ENCODE data around the gene OOEP.
"Not testable (repeated sequence)": the region's sequence is repeated elsewhere in the genome, so short reads cannot be mapped to it uniquely, and the experiment has no call there.

The OOEP gene

GRCh38 chr6:73394577-73395354 lies 25.1 kb upstream of the OOEP start, which contains the start of gene DDX43:
TSS of gene DDX43 (plus strand) at chr6:73394828. CDS start at chr6:73394906, 78 bp downstream.
- no peak within 1 kb of the TSS for H3K4me3 ChIP-seq (ENCODE audit: insufficient read depth, low read length, poor library complexity, severe bottlenecking)
- no peak for TF ChIP-seq CTCF (IDR thresholded peaks at IDR 0.05; ENCODE audit: insufficient read depth, low read length, poor library complexity, severe bottlenecking)
- TF ChIP-seq EZH2phosphoT487 (conservative IDR thresholded peaks at IDR 0.05; ENCODE audit: low read length): no peak

GRCh38 chr6:73393278-73393677 lies 23.6 kb upstream of the OOEP start:
- TF ChIP-seq CTCF (IDR thresholded peaks at IDR 0.05; ENCODE audit: insufficient read depth, low read length, poor library complexity, severe bottlenecking) (no peak), EZH2phosphoT487 (conservative IDR thresholded peaks at IDR 0.05; ENCODE audit: low read length) (no peak)
- Histone ChIP-seq H3K27me3 (ENCODE audit: low read length) (no peaks in the 10 kb centered on the region), H3K36me3 (ENCODE audit: low read length) (no peaks in the 10 kb centered on the region), H3K9me2 (replicated peaks; ENCODE audit: insufficient read depth, low read length) (no peaks in the 10 kb centered on the region), H3F3A (ENCODE audit: insufficient read depth) (no peaks in the 10 kb centered on the region), H4K20me1 (ENCODE audit: low read depth, low read length) (no peaks in the 10 kb centered on the region), H3K4me2 (ENCODE audit: low read depth, low read length, poor library complexity, severe bottlenecking) (no peak overlapping the region), H3K4me3 (ENCODE audit: insufficient read depth, low read length, poor library complexity, severe bottlenecking) (no peak overlapping the region), H3K9me3 (ENCODE audit: insufficient read depth, low read length) (no peaks in the 10 kb centered on the region), H3K79me2 (ENCODE audit: insufficient read depth, low read length) (no peaks in the 10 kb centered on the region), H3K27ac (ENCODE audit: low read depth, low read length) (no peak overlapping the region), H3K9ac (ENCODE audit: low read length) (no peak overlapping the region), H2AFZ (ENCODE audit: low read depth, low read length, severe bottlenecking) (no peak overlapping the region)

More at GRCh38 chr6:73394577-73395354, 25.1 kb upstream of the OOEP start, which contains the start of gene DDX43:
- Histone ChIP-seq H3K27me3 (ENCODE audit: low read length) (no peaks in the 10 kb centered on the region), H4K20me1 (ENCODE audit: low read depth, low read length) (no peaks in the 10 kb centered on the region), H2AFZ (ENCODE audit: low read depth, low read length, severe bottlenecking) (no peak within 1 kb of the TSS), H3K9me2 (replicated peaks; ENCODE audit: insufficient read depth, low read length) (no peaks in the 10 kb centered on the region), H3K36me3 (ENCODE audit: low read length) (no peaks in the 10 kb centered on the region), H3F3A (ENCODE audit: insufficient read depth) (no peaks in the 10 kb centered on the region), H3K4me2 (ENCODE audit: low read depth, low read length, poor library complexity, severe bottlenecking) (no peak within 1 kb of the TSS), H3K79me2 (ENCODE audit: insufficient read depth, low read length) (no peaks in the 10 kb centered on the region), H3K9ac (ENCODE audit: low read length) (no peak within 1 kb of the TSS), H3K9me3 (ENCODE audit: insufficient read depth, low read length) (no peaks in the 10 kb centered on the region), H3K27ac (ENCODE audit: low read depth, low read length) (no peak within 1 kb of the TSS)

DNA sequence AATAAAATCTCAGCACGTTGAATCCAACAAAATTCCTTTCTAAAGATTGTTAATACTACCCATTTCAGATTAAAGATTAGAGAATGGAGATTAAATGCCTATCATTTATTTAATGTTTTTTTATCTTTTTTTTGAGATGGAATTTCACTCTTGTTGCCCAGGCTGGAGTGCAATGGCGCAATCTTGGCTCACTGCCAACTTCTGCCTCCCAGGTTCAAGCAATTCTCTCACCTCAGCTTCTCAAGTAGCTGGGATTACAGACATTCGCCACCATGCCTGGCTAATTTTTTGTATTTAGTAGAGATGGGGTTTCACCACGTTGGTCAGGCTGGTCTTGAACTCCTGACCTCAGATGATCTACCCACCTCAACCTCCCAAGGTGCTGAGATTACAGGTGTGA lies 22.5 kb upstream of the OOEP start:
- H3K27ac ChIP-seq (ENCODE audit: low read depth, low read length); H3K36me3 ChIP-seq (ENCODE audit: low read length); H2AFZ ChIP-seq (ENCODE audit: low read depth, low read length, severe bottlenecking); H3K9ac ChIP-seq (ENCODE audit: low read length); H3K27me3 ChIP-seq (ENCODE audit: low read length); H3K4me3 ChIP-seq (ENCODE audit: insufficient read depth, low read length, poor library complexity, severe bottlenecking); H4K20me1 ChIP-seq (ENCODE audit: low read depth, low read length); H3K9me3 ChIP-seq (ENCODE audit: insufficient read depth, low read length); H3K79me2 ChIP-seq (ENCODE audit: insufficient read depth, low read length); H3K4me2 ChIP-seq (ENCODE audit: low read depth, low read length, poor library complexity, severe bottlenecking); H3K9me2 ChIP-seq (replicated peaks; ENCODE audit: insufficient read depth, low read length); H3F3A ChIP-seq (ENCODE audit: insufficient read depth): not testable (repeated sequence)

DNA sequence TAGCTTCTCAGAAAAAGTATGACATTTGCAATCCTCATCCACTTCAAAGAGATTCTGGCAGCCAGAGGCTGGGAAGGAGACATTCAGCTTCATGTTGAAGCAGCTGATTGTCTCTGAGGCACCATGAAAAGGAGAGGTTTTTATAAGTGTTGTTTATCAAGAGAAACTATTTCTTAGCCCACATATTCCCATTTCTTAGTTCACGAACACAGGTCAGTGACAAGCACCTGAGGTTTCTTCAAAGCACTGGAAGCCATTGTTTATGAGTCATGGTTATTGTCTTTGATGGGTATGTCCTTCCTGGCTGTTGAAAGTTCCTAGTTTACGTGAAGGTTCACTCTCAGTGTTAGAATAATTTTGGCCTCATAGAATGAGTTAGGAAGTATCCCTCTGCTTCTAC lies 22.0 kb upstream of the OOEP start:
- no peak overlapping the region for H3K9ac ChIP-seq (ENCODE audit: low read length)
- no peaks in the 10 kb centered on the region for H3K9me2 ChIP-seq (replicated peaks; ENCODE audit: insufficient read depth, low read length)
- no peaks in the 10 kb centered on the region for H3K79me2 ChIP-seq (ENCODE audit: insufficient read depth, low read length)
- no peaks in the 10 kb centered on the region for H3K27me3 ChIP-seq (ENCODE audit: low read length)
- no peak for TF ChIP-seq CTCF (IDR thresholded peaks at IDR 0.05; ENCODE audit: insufficient read depth, low read length, poor library complexity, severe bottlenecking)
- TF ChIP-seq EZH2phosphoT487 (conservative IDR thresholded peaks at IDR 0.05; ENCODE audit: low read length): no peak
- no peaks in the 10 kb centered on the region for H3K9me3 ChIP-seq (ENCODE audit: insufficient read depth, low read length)
- H4K20me1 ChIP-seq (ENCODE audit: low read depth, low read length): no peaks in the 10 kb centered on the region
- no peaks in the 10 kb centered on the region for H3F3A ChIP-seq (ENCODE audit: insufficient read depth)
- no peak overlapping the region for H3K4me2 ChIP-seq (ENCODE audit: low read depth, low read length, poor library complexity, severe bottlenecking)
- no peak overlapping the region for H3K4me3 ChIP-seq (ENCODE audit: insufficient read depth, low read length, poor library complexity, severe bottlenecking)
- H2AFZ ChIP-seq (ENCODE audit: low read depth, low read length, severe bottlenecking): no peak overlapping the region
- no peaks in the 10 kb centered on the region for H3K36me3 ChIP-seq (ENCODE audit: low read length)
- H3K27ac ChIP-seq (ENCODE audit: low read depth, low read length): no peak overlapping the region
